H1 (cell line): ENCODE data around the gene DUS1L. TPM values are rescaled to one million over a fixed set of nuclear protein-coding genes. Genes with fewer than 3 reads are reported as not detected.

Experiments
- CTCF ChIA-PET: fragments of 300-600 bp; sonication (Branson Sonifier 250); formaldehyde crosslinking; loops from one replicate; lab custom pipeline; 2021; ENCODE audit not compliant: partially characterized antibody; lab: Charles Lee
- POLR2A ChIA-PET: fragments of 300-600 bp; sonication (Branson Sonifier 250); formaldehyde crosslinking; loops from one replicate; lab custom pipeline; 2021; ENCODE audit warnings: inconsistent platforms; ENCODE audit not compliant: partially characterized antibody; lab: Charles Lee
- DNase-seq, 2 experiments: peaks; one replicate each; pipeline versions ENCODE4 v3.0.0 to v3.0.0-alpha.2; 2010 to 2022; ENCODE audit warnings: low spot score in 2 of 2, low read depth in 1 of 2, mixed read lengths in 1 of 2
- FAIRE-seq: peaks from 2 replicates; lab custom pipeline; 2011; peaks lifted over from hg19 to GRCh38; lab: Jason Lieb, UNC
- H2AFZ ChIP-seq: 2 replicates; pipeline ENCODE4 v1.8.1; 2012; ENCODE audit warnings: low read length, inconsistent platforms
- H2AK5ac ChIP-seq: 2 replicates; pipeline ENCODE4 v1.6.1; 2013; ENCODE audit warnings: low read depth, low read length
- H2BK120ac ChIP-seq: replicated peaks from 2 replicates; pipeline ENCODE3; 2013; ENCODE audit warnings: low read depth, low read length, inconsistent platforms
- H2BK12ac ChIP-seq: 2 replicates; pipeline ENCODE4 v1.6.1; 2013; ENCODE audit warnings: low read depth, low read length
- H2BK15ac ChIP-seq: 2 replicates; pipeline ENCODE4 v1.6.1; 2013; ENCODE audit warnings: low read length
- H2BK20ac ChIP-seq: 2 replicates; pipeline ENCODE4 v1.6.1; 2013; ENCODE audit warnings: low read length
- H2BK5ac ChIP-seq: 2 replicates; pipeline ENCODE4 v1.6.1; 2013; ENCODE audit warnings: low read depth, low read length
- H3K14ac ChIP-seq: 2 replicates; pipeline ENCODE4 v1.6.1; 2013; ENCODE audit warnings: inconsistent platforms; ENCODE audit not compliant: insufficient read length
- H3K18ac ChIP-seq: 2 replicates; pipeline ENCODE4 v1.6.1; 2013; ENCODE audit warnings: low read length; ENCODE audit errors: extremely low read depth
- H3K23ac ChIP-seq: 2 replicates; pipeline ENCODE4 v1.6.1; 2013; ENCODE audit warnings: inconsistent platforms; ENCODE audit not compliant: insufficient read length
- H3K23me2 ChIP-seq: 2 replicates; pipeline ENCODE4 v1.6.1; 2013; ENCODE audit warnings: low read depth, low read length
- H3K27ac ChIP-seq: 2 replicates; pipeline ENCODE4 v1.6.1; 2011; ENCODE audit warnings: low read depth, low read length, inconsistent platforms
- H3K27me3 ChIP-seq, 4 experiments: replicated peaks in 1 of 4; 1 replicate in 1 of 4; 2 replicates in 3 of 4; pipeline versions ENCODE4 v1.6.1 to v1.8.1; 2011 to 2013; ENCODE audit warnings: low read length in 3 of 4, mild to moderate bottlenecking in 3 of 4, inconsistent platforms in 2 of 4, mixed read lengths in 2 of 4, moderate library complexity in 1 of 4; ENCODE audit not compliant: control insufficient read depth in 3 of 4, insufficient read depth in 3 of 4; ENCODE audit errors: extremely low read depth in 1 of 4
- H3K36me3 ChIP-seq, 4 experiments: 2 replicates each; pipeline versions ENCODE4 v1.6.1 to v1.8.1; 2011 to 2013; ENCODE audit warnings: mild to moderate bottlenecking in 4 of 4, low read length in 3 of 4, moderate library complexity in 2 of 4, control low read depth in 1 of 4, inconsistent platforms in 1 of 4; ENCODE audit not compliant: insufficient read depth in 4 of 4, control insufficient read depth in 2 of 4
- H3K4ac ChIP-seq: replicated peaks from 2 replicates; pipeline ENCODE3; 2013; ENCODE audit warnings: low read length, low read depth, mixed read lengths, inconsistent platforms; ENCODE audit not compliant: insufficient read length
- H3K4me1 ChIP-seq, 4 experiments: replicated peaks in 1 of 4; 1 replicate in 1 of 4; 2 replicates in 3 of 4; pipeline versions ENCODE4 v1.6.1 to v1.8.1; 2011 to 2013; ENCODE audit warnings: low read length in 3 of 4, inconsistent platforms in 2 of 4, mixed read lengths in 1 of 4; ENCODE audit not compliant: insufficient read depth in 4 of 4, control insufficient read depth in 3 of 4
- H3K4me2 ChIP-seq, 2 experiments: 2 replicates each; pipeline versions ENCODE4 v1.6.1 to v1.8.1; 2011 to 2013; ENCODE audit warnings: low read depth in 2 of 2, low read length in 2 of 2, control low read depth in 1 of 2, inconsistent platforms in 1 of 2, mild to moderate bottlenecking in 1 of 2; ENCODE audit not compliant: insufficient read depth in 1 of 2
- H3K4me3 ChIP-seq, 4 experiments: fragments of 200-600, 300-600 bp in 1 of 4; sonication (generic), shearing (Covaris generic), sonication (Bioruptor Twin) in 1 of 4; 2 replicates each; pipeline versions ENCODE4 v1.5.1 to v1.8.1; 2011 to 2016; ENCODE audit warnings: low read length in 4 of 4, low read depth in 3 of 4, control low read depth in 2 of 4, inconsistent platforms in 2 of 4, mild to moderate bottlenecking in 2 of 4, mixed read lengths in 1 of 4, moderate library complexity in 1 of 4; ENCODE audit not compliant: insufficient read depth in 2 of 4; ENCODE audit errors: extremely low read depth in 1 of 4
- H3K56ac ChIP-seq: replicated peaks from 2 replicates; pipeline ENCODE3; 2013; ENCODE audit warnings: low read depth, mild to moderate bottlenecking, mixed read lengths, low read length, inconsistent platforms; ENCODE audit not compliant: insufficient read length
- H3K79me1 ChIP-seq: 2 replicates; pipeline ENCODE4 v1.6.1; 2013; ENCODE audit warnings: low read depth, low read length, control low read depth
- H3K79me2 ChIP-seq, 2 experiments: 2 replicates each; pipeline versions ENCODE4 v1.6.1 to v1.8.1; 2012 to 2013; ENCODE audit warnings: low read length in 2 of 2, mild to moderate bottlenecking in 2 of 2, inconsistent platforms in 1 of 2; ENCODE audit not compliant: insufficient read depth in 2 of 2, control insufficient read depth in 1 of 2
- H3K9ac ChIP-seq, 4 experiments: replicated peaks in 1 of 4; 1 replicate in 1 of 4; 2 replicates in 3 of 4; pipeline versions ENCODE4 v1.6.1 to v1.8.1; 2011 to 2013; ENCODE audit warnings: low read depth in 3 of 4, low read length in 3 of 4, control low read depth in 2 of 4, mild to moderate bottlenecking in 2 of 4, moderate library complexity in 2 of 4, inconsistent platforms in 1 of 4; ENCODE audit errors: extremely low read depth in 1 of 4
- H3K9me3 ChIP-seq, 2 experiments: 2 replicates each; pipeline versions ENCODE4 v1.6.1 to v1.8.1; 2012 to 2013; ENCODE audit warnings: mild to moderate bottlenecking in 2 of 2, moderate library complexity in 2 of 2, control low read depth in 1 of 2, inconsistent platforms in 1 of 2, low read depth in 1 of 2, low read length in 1 of 2, mixed read lengths in 1 of 2; ENCODE audit not compliant: insufficient read depth in 2 of 2
- H4K20me1 ChIP-seq, 2 experiments: replicated peaks in 1 of 2; 2 replicates each; pipeline versions ENCODE3 to v1.8.1; 2011 to 2013; ENCODE audit warnings: inconsistent platforms in 2 of 2, low read length in 2 of 2, mild to moderate bottlenecking in 1 of 2; ENCODE audit not compliant: insufficient read depth in 2 of 2, control insufficient read depth in 1 of 2
- H4K5ac ChIP-seq: 2 replicates; pipeline ENCODE4 v1.6.1; 2013; ENCODE audit warnings: low read length, low read depth, mixed read lengths, inconsistent platforms; ENCODE audit not compliant: insufficient read length
- H4K8ac ChIP-seq: 2 replicates; pipeline ENCODE4 v1.8.0; 2013; ENCODE audit warnings: mild to moderate bottlenecking, moderate library complexity, low read length, inconsistent platforms; ENCODE audit not compliant: insufficient read depth; ENCODE audit errors: extremely low read depth
- H4K91ac ChIP-seq: replicated peaks from 2 replicates; pipeline ENCODE3; 2013; ENCODE audit warnings: low read length, mixed read lengths, inconsistent platforms; ENCODE audit not compliant: insufficient read length
- ASH2L ChIP-seq: fragments of 200-600, 300-600 bp; sonication (generic); IDR thresholded peaks from one replicate; pipeline ENCODE4 v1.7.1; 2017; ENCODE audit warnings: low read length
- CBX5 ChIP-seq: fragments of 300-800, 300-1000 bp; sonication (generic); IDR thresholded peaks from 2 replicates; pipeline ENCODE4 v1.7.1; 2016; ENCODE audit warnings: antibody characterized with exemption, low read length, low read depth
- EP300 ChIP-seq, 2 experiments: IDR thresholded peaks; 1 replicate in 1 of 2; 2 replicates in 1 of 2; pipeline ENCODE4 v1.6.1; 2011 to 2012; ENCODE audit warnings: low read depth in 2 of 2, low read length in 2 of 2, mild to moderate bottlenecking in 2 of 2, borderline replicate concordance in 1 of 2, inconsistent platforms in 1 of 2, moderate library complexity in 1 of 2
- EZH2 ChIP-seq: fragments of 200-600 bp; sonication (generic); IDR thresholded peaks from 2 replicates; pipeline ENCODE4 v1.7.1; 2012; ENCODE audit warnings: low read depth, mild to moderate bottlenecking, moderate library complexity, low read length, inconsistent platforms; ENCODE audit not compliant: severe bottlenecking
- HDAC6 ChIP-seq: IDR thresholded peaks from one replicate; pipeline ENCODE4 v1.7.1; 2012; ENCODE audit warnings: low read depth, mild to moderate bottlenecking, inconsistent platforms, low read length, moderate library complexity
- JUN ChIP-seq: IDR thresholded peaks from 2 replicates; pipeline ENCODE4 v1.6.1; 2011; ENCODE audit warnings: low read depth, mild to moderate bottlenecking, improper control_type of control experiment, low read length
- PHF8 ChIP-seq: fragments of 200-600 bp; sonication (generic); conservative IDR thresholded peaks from 2 replicates; pipeline ENCODE4 v1.7.1; 2012; ENCODE audit warnings: low read depth, mild to moderate bottlenecking, inconsistent platforms, low read length, moderate library complexity
- RXRA ChIP-seq: IDR thresholded peaks from 2 replicates; pipeline ENCODE4 v1.6.1; 2011; ENCODE audit warnings: low read depth, mild to moderate bottlenecking, low read length, moderate library complexity; ENCODE audit not compliant: insufficient read depth
- SP4 ChIP-seq: IDR thresholded peaks from 2 replicates; pipeline ENCODE4 v1.6.1; 2012; ENCODE audit warnings: low read length, inconsistent platforms
- SRF ChIP-seq: IDR thresholded peaks from 2 replicates; pipeline ENCODE4 v1.6.1; 2011; ENCODE audit warnings: mild to moderate bottlenecking, low read depth, low read length, moderate library complexity
- SUZ12 ChIP-seq: fragments of 200-600 bp; sonication (generic); IDR thresholded peaks from 2 replicates; pipeline ENCODE4 v1.6.1; 2012; ENCODE audit warnings: mild to moderate bottlenecking, inconsistent platforms, low read length, moderate library complexity, mixed read lengths
- TBP ChIP-seq: IDR thresholded peaks from 2 replicates; pipeline ENCODE4 v1.6.1; 2011; ENCODE audit warnings: low read depth, low read length, improper control_type of control experiment
- USF2 ChIP-seq: IDR thresholded peaks from 2 replicates; pipeline ENCODE4 v1.6.1; 2011; ENCODE audit warnings: low read length, improper control_type of control experiment
- WGBS, 2 experiments: shearing (Covaris generic) in 1 of 2; methylation state at CpG; one replicate each; pipeline versions ENCODE4 v1.1.6 to v1.1.7; 2013 to 2015; ENCODE audit warnings: low lambda C conversion rate in 2 of 2, mixed read lengths in 2 of 2, inconsistent platforms in 1 of 2, low coverage in 1 of 2, missing lambda C conversion rate in 1 of 2; ENCODE audit not compliant: insufficient replicate concordance in 2 of 2, insufficient coverage in 1 of 2, insufficient read length in 1 of 2; ENCODE audit errors: extremely low coverage in 1 of 2, missing lambda C conversion rate in 1 of 2; 5-methylcytosine and 5-hydroxymethylcytosine counted together
- polyA plus RNA-seq, 7 experiments: library from polyadenylated mRNA; depleted of rRNA in 3 of 7; stranded (reverse) in 5 of 7; unstranded in 2 of 7; fragments of >200 nt in 5 of 7; fragments of 200-250 nt in 2 of 7; gene quantifications; 1 replicate in 5 of 7; 2 replicates in 1 of 7; 4 replicates in 1 of 7; pipeline versions ENCODE4 v1.2.1 to v1.2.3, GENCODE V29; 2011 to 2013; ENCODE audit warnings: missing spikeins in 2 of 7, mixed read lengths in 2 of 7
- total RNA-seq: library from RNA; stranded (reverse); fragmentation: NEBNext Ultra II Directional; extraction: Animal tissue kit (Norgen Biotek cat#: 25700); gene quantifications from 2 replicates; pipeline ENCODE4 v1.2.1, GENCODE V29; 2021

Gene DUS1L
- total and polyA plus RNA-seq, 2 of the 8 experiments (the other 6 are each of a cell fraction or from before 2014, with no cell fraction given), result 34.5 to 69.1 TPM

- no peak overlapping the region for H3K23ac ChIP-seq
- no peak overlapping the region for H3K4me2 ChIP-seq
- POLR2A ChIA-PET, result interaction anchor here (0.7 to 13.2 kb wide), 4 partner anchors 8 to 18 kb away, joined by 3 to 161 read pairs (median 5); partner anchors contain the start of genes DUS1L and RAC3
- H3K9ac ChIP-seq, result no peak overlapping the region
- no peak for DNase-seq
- H3K14ac ChIP-seq, result no peak overlapping the region
- 89% methylated on average over 19 of the region's 20 CpGs; no CpG with 5 or more reads in 1 of the 2 experiments for WGBS, 2 experiments
- H4K8ac ChIP-seq, result no peak overlapping the region
- H4K91ac ChIP-seq, result no peak overlapping the region
- H3K56ac ChIP-seq, result no peak overlapping the region
- FAIRE-seq, result no peak
- H2AFZ ChIP-seq, result no peak overlapping the region
- H3K27ac ChIP-seq, result no peak overlapping the region
- H4K20me1 ChIP-seq, result peaks cover 4 to 7% of the 10 kb centered on the region in 2 experiments
- peaks cover 6% of the 10 kb centered on the region; the same call in 1 of the 2 replicates for H3K79me1 ChIP-seq
- no peak overlapping the region for H3K4ac ChIP-seq
- H2BK20ac ChIP-seq, result no peak overlapping the region
- no peaks in the 10 kb centered on the region for H3K9me3 ChIP-seq
- H3K18ac ChIP-seq, result no peak overlapping the region
- H3K27me3 ChIP-seq, result no peaks in the 10 kb centered on the region; a peak in 1 of 7 replicates
- no peak overlapping the region for H2BK120ac ChIP-seq
- H3K23me2 ChIP-seq, result peaks cover 6% of the 10 kb centered on the region; the same call in 1 of the 2 replicates
- peaks cover 0 to 16% (median 9%) of the 10 kb centered on the region in 4 experiments; a peak in 5 of 7 replicates for H3K4me1 ChIP-seq
- H4K5ac ChIP-seq, result no peak overlapping the region
- peaks cover 0 to 8% (median 2%) of the 10 kb centered on the region in 4 experiments; a peak in 3 of 8 replicates for H3K36me3 ChIP-seq
- H2BK15ac ChIP-seq, result no peak overlapping the region
- no peak overlapping the region for H2AK5ac ChIP-seq
- H3K79me2 ChIP-seq, result peaks cover 0 to 12% of the 10 kb centered on the region in 2 experiments; a peak in 1 of 4 replicates
- CTCF ChIA-PET, result interaction anchor here (1.1 to 1.4 kb wide), 2 partner anchors 9 to 18 kb away, joined by 3 to 6 read pairs; no protein-coding TSS in a partner anchor
- no peak overlapping the region for H2BK12ac ChIP-seq
- no peak overlapping the region for H3K4me3 ChIP-seq
- H2BK5ac ChIP-seq, result no peak overlapping the region
- TF ChIP-seq EZH2 (no peak), HDAC6 (no peak), PHF8 (no peak), SUZ12 (no peak), USF2 (no peak), RXRA (no peak), EP300 (IDR thresholded peaks at IDR 0.05; ENCODE audit: borderline replicate concordance in 1 of 2, low read depth in 2 of 2, low read length in 2 of 2) (no peak), ASH2L (no peak), TBP (no peak), CBX5 (no peak), JUN (no peak), SP4 (no peak), SRF (no peak)
These were observed 17.0 kb downstream of the DUS1L start for GRCh38 chr17:82048571-82048971.
